Measurements from ENCODE around the gene ABHD12B. TPM values are rescaled to one million over a fixed set of nuclear protein-coding genes. Genes with fewer than 3 reads are reported as not detected.

The ABHD12B gene
- total RNA-seq, 1 experiment from 2014 or later = 51.0 TPM

GRCh38 chr14:50906326-50907065, 34.6 kb downstream of the ABHD12B start:
- Histone ChIP-seq H4K91ac (ENCODE audit: insufficient read length, low read depth, low read length) (no peak overlapping the region), H3K27ac (ENCODE audit: insufficient read length, low read depth, low read length) (no peak overlapping the region), H2BK20ac (ENCODE audit: low read depth, low read length, poor library complexity, severe bottlenecking) (no peak overlapping the region), H3K9me3 (ENCODE audit: control insufficient read depth, low read depth, low read length) (no peaks in the 10 kb centered on the region), H2BK5ac (ENCODE audit: insufficient read length, low read length) (no peak overlapping the region), H2BK120ac (ENCODE audit: low read depth, low read length, poor library complexity, severe bottlenecking) (no peak overlapping the region), H2BK12ac (ENCODE audit: insufficient read length, low read depth, low read length) (no peak overlapping the region), H3T11ph (ENCODE audit: low read length) (no peak overlapping the region), H3K4me2 (ENCODE audit: insufficient read depth, insufficient read length, low read length) (no peak overlapping the region), H3K23ac (ENCODE audit: insufficient read length, low read depth, low read length) (no peak overlapping the region), H3K4ac (ENCODE audit: low read depth, low read length) (no peak overlapping the region), H2AFZ (ENCODE audit: low read length) (no peak overlapping the region), H3K18ac (ENCODE audit: insufficient read length, low read depth, low read length) (no peak overlapping the region), H2BK15ac (ENCODE audit: low read depth, low read length) (no peak overlapping the region), H3K56ac (ENCODE audit: insufficient read length, low read depth, low read length) (no peak overlapping the region), H3K79me2 (ENCODE audit: insufficient read depth, low read length) (no peaks in the 10 kb centered on the region), H3K79me1 (ENCODE audit: insufficient read depth, low read depth, low read length, poor library complexity, severe bottlenecking) (no peaks in the 10 kb centered on the region), H3K14ac (ENCODE audit: insufficient read depth, low read length) (no peak overlapping the region), H4K5ac (ENCODE audit: insufficient read length, low read depth, low read length) (no peak overlapping the region), H3K23me2 (ENCODE audit: insufficient read length, low read depth, low read length, poor library complexity, severe bottlenecking) (no peaks in the 10 kb centered on the region), H4K20me1 (ENCODE audit: control insufficient read depth, insufficient read depth, insufficient read length) (no peaks in the 10 kb centered on the region), H3K4me1 (ENCODE audit: insufficient read depth, low read length) (peaks cover 8% of the 10 kb centered on the region; the same call in 1 of the 2 replicates), H4K8ac (replicated peaks; ENCODE audit: insufficient read length, low read depth, low read length) (no peak overlapping the region), H2AK5ac (ENCODE audit: insufficient read length, low read length) (no peak overlapping the region), H3K27me3 (ENCODE audit: insufficient read depth, low read length) (no peaks in the 10 kb centered on the region), H3K9ac (ENCODE audit: extremely low read depth, insufficient read length, low read length) (no peak overlapping the region)
- H3K36me3 Mint-ChIP-seq (ENCODE audit: insufficient read depth in 1 of 3, low read depth in 3 of 3) = peaks cover 30 to 57% (median 31%) of the 10 kb centered on the region in 3 experiments
- WGBS (ENCODE audit: extremely low coverage, insufficient read length, low lambda C conversion rate) = no CpG with 5 or more reads among the region's 5 CpGs
- DNase-seq = no peak
- peaks cover 24 to 26% of the 10 kb centered on the region in 2 experiments for H3K4me1 Mint-ChIP-seq
- H3K9me3 Mint-ChIP-seq = peaks cover 0 to 10% of the 10 kb centered on the region in 2 experiments; a peak in 2 of 5 replicates
- peak overlapping the region in 1 of 3 experiments; percentile 41; a peak in 2 of 7 replicates for H3K27ac Mint-ChIP-seq
- no peak overlapping the region for H3K4me3 Mint-ChIP-seq
- no peaks in the 10 kb centered on the region for H3K27me3 Mint-ChIP-seq (ENCODE audit: low read depth)
- TF ChIP-seq CTCF (conservative IDR thresholded peaks at IDR 0.05) = no peak

Data from H9 (cell line).